Upper lobe of left lung (tissue), 6 donors: ENCODE data around the gene BNIP1. TPM values are rescaled to one million over a fixed set of nuclear protein-coding genes. Genes with fewer than 3 reads are reported as not detected.
A peak's percentile ranks its signal among the peaks of the same experiment; 100 is the strongest.
"Not testable (repeated sequence)": the region's sequence is repeated elsewhere in the genome, so short reads cannot be mapped to it uniquely, and the experiment has no call there.

ENCODE experiments used
- ATAC-seq, 2 donors: fragments of 200-7000 bp; cut with Tn5 transposase; one replicate each; pipeline ENCODE4 v1.9.1; 2022; ENCODE audit warnings: mild to moderate bottlenecking in 2 of 2, moderate library complexity in 2 of 2; ENCODE audit not compliant: low FRiP score in 2 of 2
- DNase-seq, 2 donors: peaks; one replicate each; pipeline ENCODE4 v3.0.0-alpha.2; 2019 to 2020
- H3K27ac ChIP-seq, 4 donors: fragments of 200-600 bp; sonication (generic); one replicate each; pipeline ENCODE4 v1.5.1; 2016 to 2019
- H3K27me3 ChIP-seq, 4 donors: fragments of 200-600 bp; sonication (generic); one replicate each; pipeline ENCODE4 v1.5.1; 2017 to 2019
- H3K36me3 ChIP-seq, 4 donors: fragments of 200-600 bp; sonication (generic); one replicate each; pipeline ENCODE4 v1.5.1; 2016 to 2019
- H3K4me1 ChIP-seq, 4 donors: fragments of 200-600 bp; sonication (generic); one replicate each; pipeline ENCODE4 v1.5.1; 2018 to 2019
- H3K4me3 ChIP-seq, 4 donors: fragments of 200-600 bp; sonication (generic); one replicate each; pipeline ENCODE4 v1.5.1; 2017 to 2019; ENCODE audit warnings: mild to moderate bottlenecking in 2 of 4, moderate library complexity in 1 of 4
- H3K9me3 ChIP-seq, 4 donors: fragments of 200-600 bp; sonication (generic); one replicate each; pipeline ENCODE4 v1.5.1; 2018 to 2019
- CTCF ChIP-seq, 6 experiments: fragments of 450-650 bp in 4 of 6; fragments of 200-600 bp in 2 of 6; sonication (generic) in 2 of 6; IDR thresholded peaks; one replicate each; pipeline ENCODE4 v1.5.1; 2016 to 2019; ENCODE audit warnings: antibody characterized with exemption in 6 of 6
- EP300 ChIP-seq, 4 donors: sonication (generic); formaldehyde crosslinking; IDR thresholded peaks; one replicate each; pipeline ENCODE4 v1.5.1; 2017; ENCODE audit warnings: antibody characterized with exemption in 4 of 4, control low read depth in 2 of 4
- POLR2A ChIP-seq, 4 donors: fragments of 450-650 bp; IDR thresholded peaks; one replicate each; pipeline ENCODE4 v1.5.1; 2016 to 2017; ENCODE audit warnings: antibody characterized with exemption in 4 of 4, mild to moderate bottlenecking in 2 of 4
- POLR2AphosphoS5 ChIP-seq, 2 donors: sonication (generic); formaldehyde crosslinking; IDR thresholded peaks; one replicate each; pipeline ENCODE4 v1.5.1; 2017; ENCODE audit warnings: antibody characterized with exemption in 2 of 2
- WGBS, 2 donors: methylation state at CpG; one replicate each; pipeline ENCODE4 v1.1.5; 2017 to 2018; 5-methylcytosine and 5-hydroxymethylcytosine counted together
- total RNA-seq, 6 donors: library from RNA; depleted of rRNA in 4 of 6; stranded (reverse); fragments of >200 nt in 4 of 6; gene quantifications; one replicate each; pipeline versions ENCODE4 v1.1.0 to v1.2.1, GENCODE V29; 2016 to 2021
- donor health status: DM: no; HTN: no; CAD: no; lungs with moderate emphysema.
- donor health status: DM: no; HTN: yes; CAD: no; lungs with severe emphysema.

Gene BNIP1
- total RNA-seq, 6 donors from 2014 or later = 2.1 to 12.5 (median 10.6) TPM

GRCh38 chr5:173103411-173103810 lies 40.9 kb upstream of the BNIP1 start:
- H3K4me1 ChIP-seq = peaks cover 0 to 12% (median 3%) of the 10 kb centered on the region in 4 donors
- WGBS, 2 donors = 83 to 94% methylated on average over 1 of the region's 1 CpG
- no peak overlapping the region for H3K4me3 ChIP-seq
- H3K27me3 ChIP-seq = no peaks in the 10 kb centered on the region
- peaks cover 0 to 8% (median 3%) of the 10 kb centered on the region in 4 donors for H3K9me3 ChIP-seq
- ATAC-seq (no peak), DNase-seq (no peak)
- H3K27ac ChIP-seq = no peak overlapping the region
- H3K36me3 ChIP-seq = peaks cover 0 to 12% (median 8%) of the 10 kb centered on the region in 4 donors
- TF ChIP-seq POLR2A (IDR thresholded peaks at IDR 0.05) (no peak), POLR2AphosphoS5 (IDR thresholded peaks at IDR 0.05) (no peak), EP300 (IDR thresholded peaks at IDR 0.05) (no peak), CTCF (IDR thresholded peaks at IDR 0.05) (no peak)

- Histone ChIP-seq H3K4me1 (peaks cover 0 to 10% (median 2%) of the 10 kb centered on the region in 4 donors), H3K4me3 (no peak overlapping the region), H3K27me3 (no peaks in the 10 kb centered on the region), H3K36me3 (peaks cover 10 to 51% (median 28%) of the 10 kb centered on the region in 4 donors), H3K9me3 (no peaks in the 10 kb centered on the region), H3K27ac (no peak overlapping the region)
- peak in 1 of 2 donors; percentile 12 for ATAC-seq
- no peak for TF ChIP-seq POLR2A (IDR thresholded peaks at IDR 0.05)
- no peak for TF ChIP-seq EP300 (IDR thresholded peaks at IDR 0.05)
- WGBS, 2 donors = 44 to 48% methylated on average over 3 of the region's 3 CpGs
- no peak for DNase-seq
These were observed 35.4 kb upstream of the BNIP1 start for GRCh38 chr5:173108914-173109313.

- WGBS, 2 donors = 96 to 100% methylated on average over 1 of the region's 1 CpG
- peaks cover 0 to 4% (median 0%) of the 10 kb centered on the region in 4 donors for H3K9me3 ChIP-seq
- no peak overlapping the region for H3K4me3 ChIP-seq
- ATAC-seq (no peak), DNase-seq (no peak)
- TF ChIP-seq CTCF (IDR thresholded peaks at IDR 0.05) (no peak), POLR2A (IDR thresholded peaks at IDR 0.05) (no peak), POLR2AphosphoS5 (IDR thresholded peaks at IDR 0.05) (no peak), EP300 (IDR thresholded peaks at IDR 0.05) (no peak)
- peaks cover 10 to 55% (median 36%) of the 10 kb centered on the region in 4 donors for H3K36me3 ChIP-seq
- no peaks in the 10 kb centered on the region for H3K4me1 ChIP-seq
- no peaks in the 10 kb centered on the region for H3K27me3 ChIP-seq
- H3K27ac ChIP-seq = no peak overlapping the region
These were observed 29.8 kb upstream of the BNIP1 start for GRCh38 chr5:173114536-173114935.

GRCh38 chr5:173119719-173120118 lies 24.6 kb upstream of the BNIP1 start:
- Histone ChIP-seq H3K4me3 (no peak overlapping the region), H3K36me3 (peaks cover 5 to 49% (median 25%) of the 10 kb centered on the region in 4 donors)

GRCh38 chr5:173123416-173123815 lies 20.9 kb upstream of the BNIP1 start:
- TF ChIP-seq POLR2AphosphoS5 (IDR thresholded peaks at IDR 0.05) (no peak), EP300 (IDR thresholded peaks at IDR 0.05) (no peak), CTCF (IDR thresholded peaks at IDR 0.05) (no peak)
- ATAC-seq (peak in 1 of 2 donors; percentile 58), DNase-seq (no peak)
- Histone ChIP-seq H3K27me3 (no peaks in the 10 kb centered on the region), H3K4me1 (no peaks in the 10 kb centered on the region), H3K27ac (no peak overlapping the region), H3K9me3 (peaks cover 0 to 9% (median 0%) of the 10 kb centered on the region in 4 donors), H3K36me3 (peaks cover 5 to 65% (median 23%) of the 10 kb centered on the region in 4 donors), H3K4me3 (no peak overlapping the region)
- WGBS, 2 donors = 78 to 90% methylated on average over 3 of the region's 3 CpGs

More at GRCh38 chr5:173119719-173120118, 24.6 kb upstream of the BNIP1 start:
- Histone ChIP-seq H3K27me3 (no peaks in the 10 kb centered on the region), H3K4me1 (no peaks in the 10 kb centered on the region), H3K9me3 (peaks cover 0 to 9% (median 0%) of the 10 kb centered on the region in 4 donors), H3K27ac (no peak overlapping the region)
- 97 to 100% methylated on average over 1 of the region's 1 CpG for WGBS, 2 donors
- DNase-seq = no peak
- TF ChIP-seq POLR2A (IDR thresholded peaks at IDR 0.05) = no peak
- no peak for TF ChIP-seq POLR2AphosphoS5 (IDR thresholded peaks at IDR 0.05)
- TF ChIP-seq EP300 (IDR thresholded peaks at IDR 0.05) = no peak
- TF ChIP-seq CTCF (IDR thresholded peaks at IDR 0.05) = no peak
- no peak for ATAC-seq

GRCh38 chr5:173132166-173132565 lies 12.2 kb upstream of the BNIP1 start:
- peaks cover 3 to 53% (median 17%) of the 10 kb centered on the region in 4 donors for H3K36me3 ChIP-seq
- H3K4me1 ChIP-seq, ATAC-seq, H3K27me3 ChIP-seq, H3K9me3 ChIP-seq, H3K4me3 ChIP-seq, DNase-seq, H3K27ac ChIP-seq: not testable (repeated sequence)
- WGBS, 2 donors = 87 to 92% methylated on average over 3 to 6 of the region's 6 CpGs
